ENCODE measurements around the gene ARL15.
"Not testable (repeated sequence)": the region's sequence is repeated elsewhere in the genome, so short reads cannot be mapped to it uniquely, and the experiment has no call there.

Gene ARL15

GRCh38 chr5:53982319-53982718, 328.1 kb downstream of the ARL15 start:
- not testable (repeated sequence) for DNase-seq (ENCODE audit: low spot score)

GRCh38 chr5:53980061-53980460, 330.3 kb downstream of the ARL15 start:
- DNase-seq (ENCODE audit: low spot score): no peak

- no peak for DNase-seq (ENCODE audit: low spot score)
Measured at GRCh38 chr5:53974021-53974420, 336.4 kb downstream of the ARL15 start.

- DNase-seq (ENCODE audit: low spot score): no peak
Measured at GRCh38 chr5:53972314-53972713, 338.1 kb downstream of the ARL15 start.

GRCh38 chr5:53971551-53971950, 338.8 kb downstream of the ARL15 start:
- no peak for DNase-seq (ENCODE audit: low spot score)

GRCh38 chr5:53971131-53971530, 339.2 kb downstream of the ARL15 start:
- DNase-seq (ENCODE audit: low spot score): no peak

GRCh38 chr5:53970475-53970874, 339.9 kb downstream of the ARL15 start:
- DNase-seq (ENCODE audit: low spot score): no peak

GRCh38 chr5:53969176-53969730, 341.1 kb downstream of the ARL15 start:
- no peak for DNase-seq (ENCODE audit: low spot score)

- DNase-seq (ENCODE audit: low spot score): no peak
Measured at GRCh38 chr5:53965459-53965858, 344.9 kb downstream of the ARL15 start.

- DNase-seq (ENCODE audit: low spot score): no peak
Measured at GRCh38 chr5:53963958-53964357, 346.4 kb downstream of the ARL15 start.

GRCh38 chr5:53962306-53962705, 348.1 kb downstream of the ARL15 start:
- DNase-seq (ENCODE audit: low spot score): no peak

GRCh38 chr5:53956632-53957031, 353.7 kb downstream of the ARL15 start:
- no peak for DNase-seq (ENCODE audit: low spot score)

- no peak for DNase-seq (ENCODE audit: low spot score)
Measured at GRCh38 chr5:53956196-53956595, 354.2 kb downstream of the ARL15 start.

- DNase-seq (ENCODE audit: low spot score): no peak
Measured at GRCh38 chr5:53950621-53951020, 359.8 kb downstream of the ARL15 start.

- no peak for DNase-seq (ENCODE audit: low spot score)
Measured at GRCh38 chr5:53948598-53948997, 361.8 kb downstream of the ARL15 start.

GRCh38 chr5:53946405-53947100, 363.8 kb downstream of the ARL15 start:
- no peak for DNase-seq (ENCODE audit: low spot score)

- DNase-seq (ENCODE audit: low spot score): no peak
Measured at GRCh38 chr5:53944981-53945380, 365.4 kb downstream of the ARL15 start.

- DNase-seq (ENCODE audit: low spot score): no peak
Measured at GRCh38 chr5:53943938-53944337, 366.4 kb downstream of the ARL15 start.

- no peak for DNase-seq (ENCODE audit: low spot score)
Measured at GRCh38 chr5:53942724-53943123, 367.6 kb downstream of the ARL15 start.

- no peak for DNase-seq (ENCODE audit: low spot score)
Measured at GRCh38 chr5:53940921-53941320, 369.5 kb downstream of the ARL15 start.

GRCh38 chr5:53937467-53937866, 372.9 kb downstream of the ARL15 start:
- no peak for DNase-seq (ENCODE audit: low spot score)

GRCh38 chr5:53936481-53937352, 373.7 kb downstream of the ARL15 start:
- DNase-seq (ENCODE audit: low spot score): no peak
